HK-2 (cell line): Measurements from ENCODE around the gene PPFIA4.
"Not testable (repeated sequence)": the region's sequence is repeated elsewhere in the genome, so short reads cannot be mapped to it uniquely, and the experiment has no call there.

Source experiments
- DNase-seq: peaks from one replicate; pipeline ENCODE4 v3.0.0-alpha.2; 2018; ENCODE audit not compliant: unreplicated experiment

PPFIA4 gene

GRCh38 chr1:203026031-203026665 lies at the start of gene PPFIA4:
PPFIA4 (plus strand) TSS chr1:203026491; CDS start chr1:203039009, 12,518 bp downstream.
- peak; percentile 96 for DNase-seq

- no peak for DNase-seq
These were observed 49.7 kb upstream of the PPFIA4 start for GRCh38 chr1:202976633-202977032.

GRCh38 chr1:202979459-202979858 lies 46.8 kb upstream of the PPFIA4 start:
- DNase-seq = no peak

GRCh38 chr1:202981939-202982338 lies 44.4 kb upstream of the PPFIA4 start:
- no peak for DNase-seq

GRCh38 chr1:202982715-202983430 lies 43.4 kb upstream of the PPFIA4 start:
- DNase-seq = no peak

- DNase-seq = not testable (repeated sequence)
These were observed 40.2 kb upstream of the PPFIA4 start for GRCh38 chr1:202986120-202986519.

GRCh38 chr1:202987255-202987654 lies 39.0 kb upstream of the PPFIA4 start:
- no peak for DNase-seq

GRCh38 chr1:202987922-202988583 lies 38.2 kb upstream of the PPFIA4 start:
- DNase-seq = no peak

GRCh38 chr1:202989879-202990278 lies 36.4 kb upstream of the PPFIA4 start:
- DNase-seq = no peak

GRCh38 chr1:202991112-202991511 lies 35.2 kb upstream of the PPFIA4 start:
- DNase-seq = no peak

- DNase-seq = no peak
These were observed 31.5 kb upstream of the PPFIA4 start for GRCh38 chr1:202994756-202995155.

- peak; percentile 37 for DNase-seq
These were observed 27.2 kb upstream of the PPFIA4 start for GRCh38 chr1:202998836-202999750.

- DNase-seq = no peak
These were observed 25.9 kb upstream of the PPFIA4 start for GRCh38 chr1:203000217-203000944.

GRCh38 chr1:203001986-203002385 lies 24.3 kb upstream of the PPFIA4 start:
- DNase-seq = no peak

- no peak for DNase-seq
These were observed 23.3 kb upstream of the PPFIA4 start for GRCh38 chr1:203002951-203003350.

GRCh38 chr1:203005395-203006142 lies 20.7 kb upstream of the PPFIA4 start:
- not testable (repeated sequence) for DNase-seq

GRCh38 chr1:203006948-203007871 lies 19.1 kb upstream of the PPFIA4 start, which contains the start of gene TMEM183A:
TMEM183A (plus strand) TSS chr1:203007374; CDS start chr1:203007466, 92 bp downstream.
- DNase-seq = peak; percentile 99

- no peak for DNase-seq
These were observed 17.1 kb upstream of the PPFIA4 start for GRCh38 chr1:203009185-203009584.

GRCh38 chr1:203011582-203011981 lies 14.7 kb upstream of the PPFIA4 start:
- no peak for DNase-seq
